Limb (tissue), 2 donors: Measurements from ENCODE around the gene NSD2.

Experiments
- DNase-seq, 2 donors: peaks; one replicate each; pipeline ENCODE4 v3.0.0-alpha.2; 2016; ENCODE audit errors: extremely low spot score in 2 of 2

NSD2 gene

DNA sequence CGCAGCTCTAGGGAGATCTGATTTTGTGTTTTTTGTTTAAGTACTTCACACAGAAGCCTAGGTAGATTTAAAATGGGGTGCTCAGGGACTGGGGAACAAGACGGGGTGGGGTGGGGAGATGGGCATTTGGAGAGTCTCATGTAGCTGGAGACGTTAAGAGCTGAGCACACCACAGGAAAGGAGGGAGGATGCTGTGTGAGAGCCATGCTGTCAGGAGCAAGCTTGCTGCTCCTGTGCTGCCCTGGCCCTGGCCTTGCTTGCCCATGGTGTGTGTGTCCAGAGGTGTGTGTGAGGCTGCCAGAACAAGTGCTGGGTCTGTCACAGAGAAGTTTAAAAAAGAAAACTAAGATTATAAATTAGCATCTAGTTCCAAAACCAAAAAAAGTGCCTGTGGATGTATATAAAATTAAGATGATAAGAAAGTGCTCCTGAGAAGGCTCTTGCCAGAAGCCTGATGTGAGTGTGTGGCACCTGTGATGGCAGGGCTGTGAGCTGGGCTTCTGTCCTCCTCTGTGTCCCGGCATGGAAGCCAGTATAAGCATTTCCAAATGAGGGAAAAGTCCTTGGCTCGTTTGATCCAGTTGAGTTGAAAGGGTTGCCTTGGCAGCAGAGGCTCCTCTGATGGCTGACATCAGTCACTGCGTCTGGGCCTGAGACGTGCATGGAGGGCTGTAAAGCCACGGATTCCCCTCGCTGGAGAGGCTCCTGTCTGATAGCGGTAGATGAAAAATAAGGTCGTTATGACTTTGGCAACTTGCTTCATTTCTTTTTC lies 74.1 kb downstream of the NSD2 start:
- DNase-seq: no peak

DNA sequence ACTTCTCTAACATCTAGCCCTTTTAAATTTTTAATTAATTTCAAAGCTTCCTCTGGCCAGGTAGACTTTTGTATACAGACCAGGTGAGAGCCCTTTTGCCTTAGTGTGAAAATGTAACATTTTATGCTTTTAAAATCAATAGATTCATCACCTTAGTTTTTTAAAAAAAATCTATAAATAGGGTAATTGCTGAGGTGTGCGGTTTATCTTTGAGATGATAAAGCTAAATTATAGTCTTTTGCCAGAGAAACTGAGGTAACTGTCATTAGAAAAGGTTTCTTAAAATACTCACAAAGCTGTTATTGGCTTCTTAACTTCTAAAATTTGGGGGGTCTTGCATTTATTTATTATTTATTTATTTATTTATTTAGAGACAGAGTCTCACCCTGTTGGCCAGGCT lies 74.7 kb downstream of the NSD2 start:
- DNase-seq: no peak

DNA sequence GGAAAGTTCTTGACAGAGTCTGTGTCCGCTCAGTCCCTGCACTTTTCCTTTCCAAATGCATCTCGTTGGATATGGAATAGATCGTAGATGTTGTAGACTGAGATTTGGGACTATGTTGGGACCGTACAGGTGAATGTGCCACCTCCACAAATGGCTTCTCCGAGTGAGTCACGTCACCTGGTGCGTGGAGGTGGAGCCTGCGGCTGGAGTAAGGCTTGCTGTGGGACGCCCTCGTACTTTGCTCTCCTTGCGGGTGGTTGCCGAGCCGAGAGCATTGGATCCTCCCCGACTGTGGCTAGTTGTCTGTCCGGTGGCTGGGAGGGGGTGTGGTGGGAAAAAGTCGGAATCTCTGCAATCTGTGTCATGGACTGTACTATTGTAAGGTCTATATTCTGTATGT lies 77.0 kb downstream of the NSD2 start:
- no peak for DNase-seq

DNA sequence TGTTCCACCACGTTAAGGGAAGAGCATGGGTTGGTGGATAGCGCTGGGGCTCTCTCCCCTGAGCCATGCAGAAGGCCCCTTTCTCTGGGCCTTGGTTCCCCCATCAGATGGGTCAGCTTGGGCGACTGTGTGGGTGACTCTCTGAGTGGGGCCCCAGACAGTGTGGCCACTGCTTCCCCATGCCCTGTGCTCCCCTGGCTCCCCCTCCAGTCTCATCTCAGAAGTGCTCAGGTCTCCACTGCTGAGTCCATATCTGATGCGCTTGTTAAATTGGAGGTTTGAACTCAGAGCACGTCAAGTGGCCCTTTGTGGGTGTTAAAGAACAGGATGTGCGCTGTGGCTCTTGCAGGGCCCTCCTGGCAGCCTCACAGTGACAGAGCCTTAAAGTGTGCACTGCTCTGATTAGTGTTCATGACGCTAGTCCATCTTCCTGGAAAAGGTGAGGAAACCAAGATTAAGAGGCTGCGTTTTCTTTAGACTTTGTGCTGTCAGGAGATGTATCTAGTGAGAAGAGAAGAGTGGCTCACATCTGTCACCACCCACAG lies 77.8 kb downstream of the NSD2 start:
- DNase-seq: no peak

DNA sequence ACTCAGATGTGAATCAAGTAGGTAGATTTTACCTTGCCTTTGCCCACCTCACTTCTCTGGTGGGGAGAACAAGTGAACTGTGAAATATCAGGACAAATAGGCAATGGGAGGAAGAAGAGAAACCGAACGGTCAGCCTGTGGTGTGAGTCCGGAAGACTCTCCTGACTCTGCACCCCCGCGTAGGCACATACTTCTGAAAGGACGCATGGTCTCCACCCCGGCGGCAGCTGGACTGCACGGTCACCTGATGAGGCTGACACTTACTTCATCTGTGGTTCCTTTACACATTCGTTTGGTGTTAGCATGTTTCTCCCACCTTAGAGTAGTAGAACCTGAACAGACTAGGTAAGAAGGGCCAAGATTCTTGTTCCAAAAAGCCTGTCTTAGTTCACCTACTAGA lies 79.2 kb downstream of the NSD2 start:
- DNase-seq: no peak

DNA sequence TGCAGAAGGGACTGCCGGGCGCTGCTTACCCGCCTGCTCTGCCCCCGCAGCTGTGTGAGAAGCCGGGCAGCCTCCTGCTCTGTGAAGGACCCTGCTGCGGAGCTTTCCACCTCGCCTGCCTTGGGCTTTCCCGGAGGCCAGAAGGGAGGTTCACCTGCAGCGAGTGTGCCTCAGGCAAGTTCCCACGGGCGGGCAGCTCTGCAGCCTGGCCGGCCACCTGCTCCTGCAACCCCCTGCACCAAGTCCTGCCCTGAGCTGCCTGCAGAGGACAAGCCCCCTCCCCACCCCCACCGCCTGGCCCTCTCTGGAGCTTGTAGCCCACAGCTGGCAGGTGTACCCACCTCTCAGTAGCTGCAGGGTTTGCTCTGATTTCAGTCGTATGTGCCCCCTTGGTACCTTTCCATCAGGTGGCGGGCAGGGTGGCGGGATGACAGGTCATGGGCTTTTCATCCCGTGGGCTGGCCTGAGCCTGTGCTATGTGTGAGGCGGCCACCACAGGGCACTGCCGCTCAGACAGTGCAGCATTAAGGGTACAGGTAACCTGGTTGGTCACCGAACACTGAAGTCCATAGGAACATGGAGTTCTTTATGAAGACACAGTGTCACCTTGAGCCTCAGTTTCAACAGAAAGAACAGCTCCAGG lies 81.0 kb downstream of the NSD2 start:
- no peak for DNase-seq

DNA sequence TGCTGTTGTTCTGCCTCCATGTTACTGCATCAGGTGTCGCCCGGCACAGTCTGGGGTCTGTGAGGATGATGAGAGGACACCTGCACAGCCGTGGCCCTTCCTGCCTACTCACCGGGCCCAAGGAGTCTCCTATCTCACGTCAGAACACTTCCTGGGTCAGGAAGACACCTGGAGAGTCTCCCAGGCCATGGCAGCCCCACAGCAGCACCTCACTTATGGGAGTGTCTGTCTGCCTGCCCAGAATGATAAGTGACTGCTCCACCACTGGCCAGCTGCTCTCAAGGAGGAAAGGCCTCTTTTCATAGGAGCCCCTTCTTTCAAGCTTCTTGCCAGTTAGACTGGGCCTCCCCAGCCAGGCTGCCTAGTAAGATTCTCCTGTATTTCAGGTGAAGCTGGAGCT lies 81.5 kb downstream of the NSD2 start:
- no peak for DNase-seq

DNA sequence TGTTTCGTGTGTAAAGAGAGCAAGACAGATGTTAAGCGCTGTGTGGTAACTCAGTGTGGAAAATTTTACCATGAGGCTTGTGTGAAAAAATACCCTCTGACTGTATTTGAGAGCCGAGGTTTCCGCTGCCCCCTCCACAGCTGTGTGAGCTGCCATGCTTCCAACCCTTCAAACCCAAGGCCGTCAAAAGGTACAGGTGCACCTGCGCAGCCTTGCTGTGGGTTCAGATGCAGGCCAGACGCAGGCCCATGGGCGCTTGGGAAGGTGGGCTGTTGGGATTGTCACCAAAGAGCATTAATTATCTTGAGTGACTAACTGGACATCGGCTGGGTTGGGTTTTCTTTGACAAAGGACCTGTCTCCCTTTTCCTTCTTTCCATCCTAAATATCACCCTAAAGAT lies 82.1 kb downstream of the NSD2 start:
- DNase-seq: no peak

DNA sequence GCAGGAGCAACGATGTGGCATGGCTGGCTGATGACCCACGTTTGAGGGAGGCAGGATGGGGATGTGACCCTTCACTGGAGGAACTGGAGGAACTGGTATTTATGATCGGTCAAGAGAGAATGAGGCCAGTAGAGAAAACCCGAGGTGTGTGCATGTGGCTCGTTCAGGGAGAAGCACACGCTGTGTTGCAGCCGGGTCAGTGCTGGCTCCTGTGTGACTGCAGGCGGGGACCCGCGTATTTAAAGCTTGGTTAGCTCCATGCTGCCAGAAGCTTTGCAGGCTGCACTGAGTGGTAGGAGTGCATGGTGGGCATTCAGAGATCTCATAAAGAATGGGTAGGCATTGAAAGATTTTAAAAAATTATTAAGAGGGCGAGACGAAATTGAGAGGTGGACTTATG lies 85.4 kb downstream of the NSD2 start:
- DNase-seq: no peak

DNA sequence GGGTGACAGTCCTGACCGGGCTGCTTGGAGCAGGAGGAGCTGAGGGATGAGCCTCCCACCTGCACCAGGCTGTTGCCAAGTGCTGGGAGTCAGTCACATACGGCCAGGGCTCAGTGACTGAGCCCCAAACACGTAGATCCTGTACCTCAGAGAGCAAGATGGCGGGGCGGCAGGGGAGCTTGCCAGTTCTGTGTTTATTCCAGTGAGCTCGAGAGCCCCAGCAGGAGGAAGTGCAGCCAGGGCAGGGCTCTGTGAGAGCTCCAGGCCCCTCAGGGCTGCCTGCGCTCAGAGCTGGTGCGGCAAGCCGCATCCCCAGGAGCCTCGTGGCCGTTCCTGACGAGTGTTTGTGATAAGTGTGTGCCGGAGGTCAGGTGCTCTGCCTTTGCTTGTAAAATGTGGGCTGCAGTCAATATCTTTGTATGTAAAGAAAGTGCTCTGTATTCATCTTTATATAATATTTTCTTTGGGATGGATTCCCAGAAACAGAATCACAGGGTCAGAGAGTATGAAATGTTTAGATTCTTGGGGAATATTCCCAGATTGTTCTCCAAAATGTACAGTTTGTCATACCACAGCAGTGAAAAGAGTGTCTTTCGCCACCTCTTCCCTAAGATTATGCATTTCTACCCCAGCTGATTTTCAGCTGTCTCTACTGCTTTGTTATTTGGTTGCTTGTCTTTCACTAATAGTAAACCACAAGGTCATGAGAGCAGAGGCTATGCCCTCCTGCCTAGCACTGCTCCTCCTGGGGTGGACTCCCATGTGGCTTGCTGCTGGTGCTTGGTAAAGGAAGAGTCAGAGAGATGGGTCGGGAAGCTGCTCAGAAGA lies 87.3 kb downstream of the NSD2 start:
- no peak for DNase-seq

DNA sequence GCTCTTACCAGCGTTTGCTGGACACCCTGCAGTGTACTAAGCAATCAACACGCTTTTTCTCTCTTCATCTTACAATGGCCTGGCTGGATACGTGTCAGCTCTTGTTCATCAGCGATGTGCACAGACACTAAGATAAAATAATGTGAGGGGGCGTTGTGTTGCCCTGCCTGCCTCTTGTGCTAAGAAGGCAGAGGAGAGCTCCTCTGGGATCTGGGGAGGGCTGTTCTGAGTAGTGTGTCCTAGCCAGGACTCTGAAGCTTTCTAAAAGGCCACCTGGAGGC lies 87.9 kb downstream of the NSD2 start:
- no peak for DNase-seq

DNA sequence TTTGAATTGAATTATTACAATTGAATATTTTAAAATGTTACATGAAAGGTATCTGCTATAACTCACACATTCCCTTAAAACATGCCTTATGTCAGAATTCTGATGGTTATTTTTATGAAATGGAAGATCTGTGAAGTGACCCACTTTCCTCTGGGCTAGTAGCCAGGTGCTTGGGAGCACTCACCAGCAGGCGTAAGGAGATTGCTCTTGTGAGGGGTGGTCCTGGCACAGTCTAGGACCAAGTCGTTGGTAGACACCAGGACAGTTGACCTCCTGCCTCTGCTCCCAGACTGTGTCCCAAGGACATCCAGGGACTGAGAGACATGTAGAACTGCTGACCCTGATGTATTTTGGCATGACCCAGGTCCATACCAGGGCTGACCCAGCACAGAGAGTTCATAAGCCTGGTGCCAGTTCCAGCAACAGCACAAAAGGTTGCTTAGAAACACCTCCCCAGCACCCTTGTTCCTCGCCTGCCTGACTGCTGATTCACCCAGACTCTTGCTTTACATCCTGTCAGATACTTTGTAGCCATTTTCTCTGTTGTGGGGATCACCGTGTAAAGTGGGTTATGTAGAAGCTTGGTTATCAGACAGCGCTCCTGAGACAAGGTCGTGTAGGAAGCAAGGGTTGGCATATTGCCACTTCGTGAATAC lies 89.1 kb downstream of the NSD2 start:
- DNase-seq: no peak

DNA sequence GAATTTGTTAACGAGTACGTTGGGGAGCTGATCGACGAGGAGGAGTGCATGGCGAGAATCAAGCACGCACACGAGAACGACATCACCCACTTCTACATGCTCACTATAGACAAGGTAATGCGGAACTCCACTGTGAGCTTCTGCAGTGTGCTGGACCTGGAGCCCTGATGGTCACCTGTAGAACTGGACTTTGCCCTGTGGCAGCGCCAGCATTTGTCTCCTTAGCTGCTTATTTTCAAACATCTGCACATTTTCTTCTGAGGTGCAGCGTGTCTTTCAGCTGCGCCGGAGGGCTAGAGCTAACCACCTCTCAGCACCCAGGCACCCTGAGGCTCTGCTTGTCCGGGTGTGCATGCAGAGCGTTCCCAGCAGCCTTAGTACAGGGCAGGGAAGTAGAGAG lies 89.8 kb downstream of the NSD2 start:
- DNase-seq: no peak

DNA sequence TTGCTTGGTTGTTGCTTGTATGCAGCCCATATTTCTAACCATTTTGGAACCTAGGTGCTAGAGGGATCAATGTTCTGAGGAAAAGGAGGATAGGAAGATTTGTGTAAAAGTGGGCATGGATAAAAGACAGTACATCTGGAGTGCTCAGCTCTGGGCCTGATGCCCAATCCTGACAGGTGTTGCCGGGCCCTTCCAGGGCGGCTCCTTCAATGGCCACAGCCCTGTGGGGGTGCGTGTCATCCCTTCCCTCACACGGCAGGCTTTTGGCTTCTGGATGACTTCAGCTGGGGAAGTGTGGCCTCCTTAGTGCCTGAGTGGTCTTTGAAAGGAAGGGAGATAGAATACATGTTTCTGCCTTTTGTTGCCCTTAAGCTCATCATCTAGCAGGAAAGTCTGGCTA lies 90.4 kb downstream of the NSD2 start:
- DNase-seq: no peak

DNA sequence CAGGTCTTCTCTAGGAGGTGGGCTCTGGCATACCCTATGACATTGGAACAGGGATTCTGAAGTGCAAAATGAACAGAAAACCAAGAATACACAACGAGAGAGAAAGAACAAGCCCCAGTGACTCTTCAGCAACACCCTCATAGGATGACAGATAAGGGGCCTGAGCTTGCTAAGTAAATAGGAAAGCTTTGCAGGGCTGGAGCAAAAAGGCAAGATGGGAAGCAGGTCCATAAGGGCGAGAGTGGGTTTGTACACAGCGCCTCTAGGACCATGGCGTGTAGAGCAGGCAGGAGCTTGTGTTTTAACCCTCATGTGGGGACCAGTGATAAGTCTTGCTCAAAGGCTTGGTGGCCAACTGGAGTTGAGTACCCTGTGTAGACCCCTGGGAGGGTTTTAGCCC lies 91.8 kb downstream of the NSD2 start:
- no peak for DNase-seq

DNA sequence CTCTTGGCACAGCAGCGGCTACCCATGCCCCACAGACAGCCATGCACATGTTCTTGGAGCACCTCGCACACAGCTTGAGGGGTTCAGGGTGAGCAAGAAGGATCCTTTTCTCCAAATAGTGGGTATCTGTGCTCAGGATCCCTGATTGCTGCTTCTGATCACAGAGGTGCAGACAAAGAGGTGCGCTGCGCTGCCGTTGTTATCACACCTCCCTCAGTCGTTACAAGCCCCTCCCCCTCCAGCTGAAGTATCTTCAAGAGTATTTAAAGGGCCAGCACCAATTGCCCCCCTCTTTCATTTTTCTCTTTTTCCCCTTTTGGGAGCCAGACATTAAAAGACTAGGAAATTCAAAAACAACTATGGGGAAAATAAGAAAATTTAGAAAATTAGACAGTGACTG lies 93.2 kb downstream of the NSD2 start:
- no peak for DNase-seq

DNA sequence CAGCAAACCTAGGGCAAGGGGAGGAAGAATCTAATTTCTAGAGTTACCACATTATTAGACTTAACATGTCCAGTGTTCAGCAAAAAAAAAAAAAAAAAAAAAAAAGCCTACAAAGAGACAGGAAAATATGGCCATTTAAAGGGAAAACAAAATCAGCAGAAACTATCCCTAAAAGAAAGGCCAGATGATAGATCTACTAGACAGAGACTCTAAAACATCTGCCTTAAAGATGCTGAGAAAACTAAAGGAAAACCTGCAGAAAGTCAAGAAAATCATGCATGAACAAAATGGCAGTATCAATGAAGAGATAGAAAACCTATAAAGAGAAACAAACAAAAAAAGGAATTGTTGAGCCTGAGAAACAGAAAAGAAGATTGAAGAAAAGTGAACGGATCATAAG lies 93.8 kb downstream of the NSD2 start:
- DNase-seq: no peak

DNA sequence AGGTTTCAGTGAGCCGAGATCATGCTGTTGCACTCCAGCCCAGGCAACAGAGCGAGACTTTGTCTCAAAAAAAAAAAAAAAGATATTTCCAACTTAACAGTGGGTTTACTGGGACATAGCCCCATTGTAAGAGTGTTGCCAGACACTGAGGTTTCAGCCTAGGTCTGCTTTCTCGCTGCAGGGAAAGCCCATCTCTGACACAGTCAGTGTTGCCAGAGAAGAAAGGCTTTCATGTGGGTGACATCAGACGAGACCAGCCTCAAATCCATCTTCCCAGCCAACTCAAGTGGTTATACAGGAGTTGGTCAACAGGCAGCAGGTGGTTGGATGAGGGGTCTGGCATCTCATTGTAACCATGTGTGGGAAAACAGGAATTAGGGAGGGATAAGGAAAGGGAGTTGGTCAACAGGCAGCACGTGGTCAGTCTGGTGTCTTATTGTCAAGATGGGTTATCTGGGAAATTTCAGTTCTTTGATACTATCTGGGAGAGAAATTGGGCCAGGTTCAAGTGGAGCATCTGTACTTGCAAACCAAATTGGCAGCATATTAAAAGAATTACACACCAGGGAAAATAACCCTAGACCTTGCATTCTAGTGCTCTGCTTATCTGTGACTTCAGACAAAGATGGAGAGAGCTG lies 96.4 kb downstream of the NSD2 start:
- no peak for DNase-seq

DNA sequence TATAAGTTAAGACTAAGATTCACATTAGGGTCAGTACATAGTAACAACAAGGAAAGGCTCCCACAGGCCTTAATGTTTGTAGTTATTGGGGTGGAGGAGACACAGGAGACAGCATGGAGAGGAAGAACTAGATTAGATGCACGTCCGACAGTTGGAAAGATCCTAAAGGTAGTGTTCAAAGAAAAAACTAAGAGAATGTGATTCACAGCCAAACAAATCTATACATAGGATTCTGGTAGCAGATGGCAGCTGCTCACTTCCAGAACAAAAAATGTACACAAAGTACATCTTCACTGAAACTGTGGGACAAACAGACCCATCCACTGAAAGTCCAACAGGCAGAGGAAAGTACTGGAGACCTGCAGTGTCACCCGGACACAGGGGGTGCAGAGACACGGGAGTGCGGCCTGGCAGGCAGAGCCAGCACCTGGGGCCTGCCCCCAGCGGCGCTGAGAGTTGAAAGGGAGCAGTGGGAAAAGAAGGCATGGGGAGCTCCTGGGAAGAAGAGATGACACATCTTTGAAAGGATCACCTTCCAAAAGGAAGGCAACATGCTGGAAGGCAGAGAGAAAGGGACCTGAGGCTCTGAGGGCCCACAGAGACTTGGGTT lies 97.6 kb downstream of the NSD2 start:
- no peak for DNase-seq

DNA sequence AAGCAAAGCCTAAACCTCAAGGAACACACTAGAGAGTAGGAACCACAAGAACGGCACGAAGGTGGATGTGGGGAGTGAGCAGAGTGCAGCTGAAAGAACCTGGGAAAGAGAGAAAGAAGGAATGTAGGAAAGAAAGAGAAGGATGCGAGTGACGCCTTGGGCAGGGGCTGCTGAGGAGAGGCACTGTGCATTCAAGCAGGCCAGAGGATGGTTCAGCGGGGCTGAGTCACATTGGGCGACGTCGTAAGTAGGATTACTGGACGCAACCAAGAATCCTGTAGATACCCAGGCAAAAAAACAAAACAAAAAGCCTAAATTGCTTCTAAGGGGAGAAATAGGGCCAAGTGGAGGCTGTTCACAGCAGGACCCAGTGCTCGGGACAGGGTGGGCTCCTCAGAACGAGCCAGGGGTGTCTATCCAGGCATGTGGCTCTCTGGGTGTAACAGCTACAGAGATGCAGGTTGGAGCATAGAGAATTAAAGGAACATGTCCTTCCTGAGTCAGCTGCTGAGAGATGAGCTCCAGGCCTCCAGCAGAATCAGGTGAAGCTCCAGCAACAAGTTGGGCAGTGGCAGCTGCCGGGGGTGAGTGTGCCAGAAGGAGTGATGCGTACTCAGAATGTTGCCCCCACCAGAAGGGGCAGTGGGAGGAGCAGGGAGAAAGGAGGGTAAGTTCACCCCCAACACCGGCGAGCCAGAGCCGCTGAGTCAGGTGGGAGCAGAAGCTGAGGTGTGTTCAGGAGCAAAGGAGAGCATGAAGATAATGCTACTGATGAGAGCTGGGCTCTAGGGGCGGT lies 98.9 kb downstream of the NSD2 start:
- DNase-seq: no peak
